Keratinocyte (primary cell): Measurements from ENCODE around the gene INPP4B. TPM values are rescaled to one million over a fixed set of nuclear protein-coding genes. Genes with fewer than 3 reads are reported as not detected.

Experiments used
- DNase-seq: peaks from one replicate; pipeline ENCODE4 v3.0.0-alpha.2; 2011; ENCODE audit warnings: low read depth, missing footprints, low spot score
- FAIRE-seq: peaks from 2 replicates; lab custom pipeline; 2011; peaks lifted over from hg19 to GRCh38; lab: Jason Lieb, UNC
- H2AFZ ChIP-seq: 2 replicates; pipeline ENCODE4 v1.6.0; 2012; ENCODE audit warnings: low read length, control low read depth, inconsistent platforms; ENCODE audit not compliant: control insufficient read depth
- H3K27ac ChIP-seq: 2 replicates; pipeline ENCODE4 v1.5.1; 2011; ENCODE audit warnings: low read length; ENCODE audit not compliant: control insufficient read depth, insufficient read depth
- H3K27me3 ChIP-seq: 3 replicates; pipeline ENCODE4 v1.6.0; 2011; ENCODE audit warnings: low read length; ENCODE audit not compliant: control insufficient read depth, insufficient read depth; ENCODE audit errors: extremely low read depth
- H3K36me3 ChIP-seq, 2 experiments: 2 replicates in 1 of 2; 3 replicates in 1 of 2; pipeline ENCODE4 v1.5.1; 2011; ENCODE audit warnings: low read length in 2 of 2, mild to moderate bottlenecking in 1 of 2; ENCODE audit not compliant: control insufficient read depth in 2 of 2, insufficient read depth in 2 of 2; ENCODE audit errors: extremely low read depth in 1 of 2
- H3K4me1 ChIP-seq: 3 replicates; pipeline ENCODE4 v1.5.1; 2011; ENCODE audit warnings: low read length; ENCODE audit not compliant: control insufficient read depth, insufficient read depth; ENCODE audit errors: extremely low read depth
- H3K4me2 ChIP-seq: 3 replicates; pipeline ENCODE4 v1.6.0; 2011; ENCODE audit warnings: low read depth, low read length; ENCODE audit not compliant: control insufficient read depth, insufficient read depth; ENCODE audit errors: extremely low read depth
- H3K4me3 ChIP-seq, 3 experiments: fragments of 200-600 bp in 1 of 3; sonication (generic) in 1 of 3; 2 replicates in 2 of 3; 3 replicates in 1 of 3; pipeline ENCODE4 v1.5.1; 2011 to 2016; ENCODE audit warnings: low read length in 3 of 3, mild to moderate bottlenecking in 3 of 3, control low read depth in 2 of 3, inconsistent platforms in 1 of 3, low read depth in 1 of 3, mixed read lengths in 1 of 3, mixed run types in 1 of 3, moderate library complexity in 1 of 3; ENCODE audit not compliant: control insufficient read depth in 2 of 3, insufficient read depth in 2 of 3; ENCODE audit errors: extremely low read depth in 1 of 3
- H3K79me2 ChIP-seq: 2 replicates; pipeline ENCODE4 v1.6.0; 2012; ENCODE audit warnings: low read length; ENCODE audit not compliant: control insufficient read depth, insufficient read depth
- H3K9ac ChIP-seq: 3 replicates; pipeline ENCODE4 v1.6.0; 2011; ENCODE audit warnings: low read length; ENCODE audit not compliant: control insufficient read depth, insufficient read depth; ENCODE audit errors: extremely low read depth
- H3K9me1 ChIP-seq: 3 replicates; pipeline ENCODE4 v1.6.0; 2011; ENCODE audit warnings: low read length; ENCODE audit not compliant: control insufficient read depth, insufficient read depth; ENCODE audit errors: extremely low read depth
- H3K9me3 ChIP-seq: 2 replicates; pipeline ENCODE4 v1.5.1; 2012; ENCODE audit warnings: low read depth, low read length; ENCODE audit not compliant: control insufficient read depth
- H4K20me1 ChIP-seq: 3 replicates; pipeline ENCODE4 v1.6.0; 2011; ENCODE audit warnings: low read length; ENCODE audit not compliant: control insufficient read depth, insufficient read depth; ENCODE audit errors: extremely low read depth
- CTCF ChIP-seq, 3 experiments: IDR thresholded peaks in 1 of 3; conservative IDR thresholded peaks in 1 of 3; optimal IDR thresholded peaks in 1 of 3; 2 replicates in 2 of 3; 3 replicates in 1 of 3; pipeline versions ENCODE3 to v1.5.1; 2011; ENCODE audit warnings: low read length in 3 of 3, mild to moderate bottlenecking in 3 of 3, moderate library complexity in 2 of 3, control low read depth in 1 of 3, inconsistent platforms in 1 of 3; ENCODE audit not compliant: insufficient read depth in 2 of 3; ENCODE audit errors: extremely low read depth in 1 of 3
- EZH2 ChIP-seq: IDR thresholded peaks from one replicate; pipeline ENCODE4 v1.6.1; 2012; ENCODE audit warnings: inconsistent platforms, mild to moderate bottlenecking, low read length, moderate library complexity
- dilution Hi-C: fragments of 300-500 bp; cut with MboI; formaldehyde crosslinking; loops from one replicate; pipeline ENCODE4 v1.7.0; 2020; ENCODE audit warnings: low sequenced_read_pairs; ENCODE audit not compliant: extremely low pct_ligation_motif_present
- polyA plus RNA-seq, 5 experiments: library from polyadenylated mRNA; depleted of rRNA in 3 of 5; stranded (reverse) in 3 of 5; stranded (forward) in 1 of 5; unstranded in 1 of 5; fragments of >200 nt; gene quantifications; 1 replicate in 1 of 5; 2 replicates in 3 of 5; 3 replicates in 1 of 5; pipeline versions ENCODE4 v1.2.1 to v1.2.3, GENCODE V29; 2011 to 2012; ENCODE audit warnings: missing spikeins in 2 of 5, low read depth in 1 of 5, low replicate concordance in 1 of 5

The INPP4B gene
- polyA plus RNA-seq, 1 donor (not counting 4 experiments of a cell fraction or from before 2014, with no cell fraction given): 50.2 TPM

GRCh38 chr4:142840516-142841123 lies 5.5 kb downstream of the INPP4B start:
- Histone ChIP-seq H3K9me1 (no peaks in the 10 kb centered on the region), H3K79me2 (no peaks in the 10 kb centered on the region), H3K4me1 (peaks cover 4% of the 10 kb centered on the region), H3K27me3 (peaks cover 7% of the 10 kb centered on the region), H2AFZ (no peak overlapping the region), H3K36me3 (no peaks in the 10 kb centered on the region), H3K27ac (no peak overlapping the region), H4K20me1 (no peaks in the 10 kb centered on the region), H3K4me3 (no peak overlapping the region), H3K9me3 (no peaks in the 10 kb centered on the region), H3K4me2 (no peak overlapping the region), H3K9ac (no peak overlapping the region)
- FAIRE-seq (no peak), DNase-seq (no peak)
- dilution Hi-C loops: no loop called here
- TF ChIP-seq CTCF (optimal IDR thresholded peaks at IDR 0.05 in 1 of 3, IDR thresholded peaks at IDR 0.05 in 1 of 3, conservative IDR thresholded peaks at IDR 0.05 in 1 of 3; ENCODE audit: extremely low read depth in 1 of 3, insufficient read depth in 2 of 3, low read length in 3 of 3): peak in 2 of 3 experiments; percentile 24 to 36
- TF ChIP-seq EZH2: no peak

GRCh38 chr4:142838778-142839177 lies 7.3 kb downstream of the INPP4B start:
- no peaks in the 10 kb centered on the region for H3K9me1 ChIP-seq
- dilution Hi-C loops: no loop called here
- H3K79me2 ChIP-seq: no peaks in the 10 kb centered on the region

More at GRCh38 chr4:142838778-142839177, 7.3 kb downstream of the INPP4B start:
- Histone ChIP-seq H3K9ac (no peak overlapping the region), H3K9me3 (no peaks in the 10 kb centered on the region), H2AFZ (no peak overlapping the region), H3K36me3 (no peaks in the 10 kb centered on the region), H3K4me3 (no peak overlapping the region), H3K4me2 (no peak overlapping the region), H3K27me3 (no peaks in the 10 kb centered on the region), H3K27ac (no peak overlapping the region), H3K4me1 (no peaks in the 10 kb centered on the region), H4K20me1 (no peaks in the 10 kb centered on the region)
- DNase-seq: no peak
- TF ChIP-seq EZH2 (no peak), CTCF (optimal IDR thresholded peaks at IDR 0.05 in 1 of 3, IDR thresholded peaks at IDR 0.05 in 1 of 3, conservative IDR thresholded peaks at IDR 0.05 in 1 of 3; ENCODE audit: extremely low read depth in 1 of 3, insufficient read depth in 2 of 3, low read length in 3 of 3) (no peak)
- FAIRE-seq: no peak
